Measurements from ENCODE around the gene QRICH2.

The QRICH2 gene

DNA sequence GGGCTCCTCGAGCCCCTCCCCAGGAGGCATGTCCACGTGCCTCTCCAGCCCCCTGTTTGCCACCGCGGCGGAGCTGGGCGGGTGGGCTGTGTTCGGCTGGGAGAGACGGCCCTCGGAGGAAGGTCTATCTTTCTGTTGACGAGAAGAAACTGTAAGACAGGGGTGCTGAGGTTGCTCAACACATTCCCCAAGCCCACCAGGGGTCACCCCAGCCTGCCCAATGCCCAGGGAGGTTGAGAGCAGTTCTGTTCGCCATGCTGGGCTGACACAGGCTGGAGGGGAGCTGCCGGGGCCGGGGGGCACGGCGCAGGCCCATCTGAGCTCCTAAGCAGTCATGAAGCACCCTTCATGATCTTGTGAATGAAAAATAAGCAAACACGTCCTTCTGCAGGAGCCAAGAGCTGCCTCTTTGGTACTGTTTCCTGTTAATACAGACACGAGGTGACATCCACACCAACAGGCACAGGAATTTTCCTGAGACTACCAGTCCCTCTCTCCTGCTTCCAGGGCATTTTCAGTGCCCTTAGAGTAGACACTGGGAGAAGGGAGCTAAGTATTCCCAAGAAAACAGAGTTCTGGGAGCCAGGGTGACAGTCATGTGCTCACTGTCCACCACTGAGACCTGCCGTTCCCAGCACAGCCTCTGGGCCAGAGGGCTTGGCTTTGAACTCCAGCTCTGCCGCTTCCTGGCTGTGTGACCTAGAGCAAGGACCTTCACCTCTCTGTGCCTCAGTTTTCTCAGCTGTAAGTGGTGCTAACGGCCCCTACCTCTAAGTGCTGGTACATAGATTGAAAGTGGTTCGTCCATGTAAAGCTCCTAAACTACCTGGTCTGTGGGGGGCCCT is 33.7 kb downstream of the QRICH2 start:
- Histone ChIP-seq H3K9me3 (ENCODE audit: low read length) (no peaks in the 10 kb centered on the region), H3K4me3 (ENCODE audit: low read depth, low read length, poor library complexity, severe bottlenecking) (no peak overlapping the region), H3K27ac (ENCODE audit: low read depth, low read length, poor library complexity, severe bottlenecking) (no peak overlapping the region), H3K27me3 (ENCODE audit: insufficient read depth, low read length) (no peaks in the 10 kb centered on the region; the same call in 1 of the 2 replicates), H3K9me2 (ENCODE audit: low read depth, low read length) (no peaks in the 10 kb centered on the region), H3K9ac (ENCODE audit: low read length) (no peak overlapping the region), H3K4me1 (ENCODE audit: insufficient read depth, low read length, severe bottlenecking) (peaks cover 19% of the 10 kb centered on the region), H4K20me1 (ENCODE audit: insufficient read depth, low read length) (no peaks in the 10 kb centered on the region), H3K36me3 (ENCODE audit: insufficient read depth, low read length) (peaks cover under 1% of the 10 kb centered on the region; the same call in 1 of the 2 replicates), H3K79me2 (ENCODE audit: insufficient read depth, low read length) (no peaks in the 10 kb centered on the region), H2AFZ (ENCODE audit: low read length) (no peak overlapping the region), H3F3A (ENCODE audit: insufficient read depth, low read length) (no peaks in the 10 kb centered on the region), H3K4me2 (ENCODE audit: low read length) (no peak overlapping the region)
- no peak for TF ChIP-seq EZH2 (IDR thresholded peaks at IDR 0.05; ENCODE audit: borderline replicate concordance, low read length)
- TF ChIP-seq, protein P1, sequence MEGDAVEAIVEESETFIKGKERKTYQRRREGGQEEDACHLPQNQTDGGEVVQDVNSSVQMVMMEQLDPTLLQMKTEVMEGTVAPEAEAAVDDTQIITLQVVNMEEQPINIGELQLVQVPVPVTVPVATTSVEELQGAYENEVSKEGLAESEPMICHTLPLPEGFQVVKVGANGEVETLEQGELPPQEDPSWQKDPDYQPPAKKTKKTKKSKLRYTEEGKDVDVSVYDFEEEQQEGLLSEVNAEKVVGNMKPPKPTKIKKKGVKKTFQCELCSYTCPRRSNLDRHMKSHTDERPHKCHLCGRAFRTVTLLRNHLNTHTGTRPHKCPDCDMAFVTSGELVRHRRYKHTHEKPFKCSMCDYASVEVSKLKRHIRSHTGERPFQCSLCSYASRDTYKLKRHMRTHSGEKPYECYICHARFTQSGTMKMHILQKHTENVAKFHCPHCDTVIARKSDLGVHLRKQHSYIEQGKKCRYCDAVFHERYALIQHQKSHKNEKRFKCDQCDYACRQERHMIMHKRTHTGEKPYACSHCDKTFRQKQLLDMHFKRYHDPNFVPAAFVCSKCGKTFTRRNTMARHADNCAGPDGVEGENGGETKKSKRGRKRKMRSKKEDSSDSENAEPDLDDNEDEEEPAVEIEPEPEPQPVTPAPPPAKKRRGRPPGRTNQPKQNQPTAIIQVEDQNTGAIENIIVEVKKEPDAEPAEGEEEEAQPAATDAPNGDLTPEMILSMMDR (IDR thresholded peaks at IDR 0.05; ENCODE audit: low read length), result no peak

DNA sequence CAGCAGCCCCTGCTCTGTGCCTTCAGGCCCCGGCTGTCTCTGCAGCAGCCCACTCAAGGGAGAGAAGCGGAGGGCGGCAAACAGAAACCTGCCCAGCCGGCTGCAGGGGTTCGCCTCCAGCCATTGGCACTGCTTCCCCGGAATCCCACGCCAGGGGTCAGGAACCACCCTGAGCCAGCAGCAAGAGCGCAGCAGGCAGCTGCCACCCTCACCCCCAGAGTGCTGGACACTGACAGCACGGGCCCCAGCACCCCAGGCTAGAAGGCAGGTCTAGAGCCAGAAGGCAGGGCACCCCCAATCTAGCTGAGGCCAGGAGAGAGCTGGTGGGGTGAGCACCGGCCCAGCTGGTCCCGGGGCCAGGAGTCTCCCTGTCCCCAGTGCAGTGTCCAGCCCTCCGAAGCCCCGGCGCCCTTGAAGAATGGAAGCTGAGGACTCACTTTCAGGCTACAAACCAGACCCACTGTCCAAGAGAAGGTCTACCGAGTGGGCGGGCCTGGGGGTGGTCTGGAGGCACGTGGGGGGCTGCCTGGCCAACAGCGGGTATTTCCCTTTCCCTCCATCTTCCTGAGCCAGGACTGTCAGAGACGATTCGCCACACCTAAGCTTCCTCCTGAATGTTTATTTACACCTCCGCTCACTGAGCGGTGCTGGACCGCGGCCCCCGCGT is 34.5 kb downstream of the QRICH2 start:
- peaks cover 19% of the 10 kb centered on the region for H3K4me1 ChIP-seq (ENCODE audit: insufficient read depth, low read length, severe bottlenecking)
- no peak overlapping the region for H2AFZ ChIP-seq (ENCODE audit: low read length)
- H3K27ac ChIP-seq (ENCODE audit: low read depth, low read length, poor library complexity, severe bottlenecking), result no peak overlapping the region
- TF ChIP-seq, protein P1 (IDR thresholded peaks at IDR 0.05; ENCODE audit: low read length), result no peak
- TF ChIP-seq EZH2 (IDR thresholded peaks at IDR 0.05; ENCODE audit: borderline replicate concordance, low read length), result no peak
- H3K79me2 ChIP-seq (ENCODE audit: insufficient read depth, low read length), result no peaks in the 10 kb centered on the region
- H3K9me2 ChIP-seq (ENCODE audit: low read depth, low read length), result no peaks in the 10 kb centered on the region
- H3K9ac ChIP-seq (ENCODE audit: low read length), result no peak overlapping the region
- no peaks in the 10 kb centered on the region for H3F3A ChIP-seq (ENCODE audit: insufficient read depth, low read length)
- H3K9me3 ChIP-seq (ENCODE audit: low read length), result no peaks in the 10 kb centered on the region
- no peak overlapping the region for H3K4me3 ChIP-seq (ENCODE audit: low read depth, low read length, poor library complexity, severe bottlenecking)
- no peaks in the 10 kb centered on the region; the same call in 1 of the 2 replicates for H3K27me3 ChIP-seq (ENCODE audit: insufficient read depth, low read length)
- H3K36me3 ChIP-seq (ENCODE audit: insufficient read depth, low read length), result peaks cover 6% of the 10 kb centered on the region; the same call in 1 of the 2 replicates
- no peaks in the 10 kb centered on the region for H4K20me1 ChIP-seq (ENCODE audit: insufficient read depth, low read length)
- no peak overlapping the region for H3K4me2 ChIP-seq (ENCODE audit: low read length)

DNA sequence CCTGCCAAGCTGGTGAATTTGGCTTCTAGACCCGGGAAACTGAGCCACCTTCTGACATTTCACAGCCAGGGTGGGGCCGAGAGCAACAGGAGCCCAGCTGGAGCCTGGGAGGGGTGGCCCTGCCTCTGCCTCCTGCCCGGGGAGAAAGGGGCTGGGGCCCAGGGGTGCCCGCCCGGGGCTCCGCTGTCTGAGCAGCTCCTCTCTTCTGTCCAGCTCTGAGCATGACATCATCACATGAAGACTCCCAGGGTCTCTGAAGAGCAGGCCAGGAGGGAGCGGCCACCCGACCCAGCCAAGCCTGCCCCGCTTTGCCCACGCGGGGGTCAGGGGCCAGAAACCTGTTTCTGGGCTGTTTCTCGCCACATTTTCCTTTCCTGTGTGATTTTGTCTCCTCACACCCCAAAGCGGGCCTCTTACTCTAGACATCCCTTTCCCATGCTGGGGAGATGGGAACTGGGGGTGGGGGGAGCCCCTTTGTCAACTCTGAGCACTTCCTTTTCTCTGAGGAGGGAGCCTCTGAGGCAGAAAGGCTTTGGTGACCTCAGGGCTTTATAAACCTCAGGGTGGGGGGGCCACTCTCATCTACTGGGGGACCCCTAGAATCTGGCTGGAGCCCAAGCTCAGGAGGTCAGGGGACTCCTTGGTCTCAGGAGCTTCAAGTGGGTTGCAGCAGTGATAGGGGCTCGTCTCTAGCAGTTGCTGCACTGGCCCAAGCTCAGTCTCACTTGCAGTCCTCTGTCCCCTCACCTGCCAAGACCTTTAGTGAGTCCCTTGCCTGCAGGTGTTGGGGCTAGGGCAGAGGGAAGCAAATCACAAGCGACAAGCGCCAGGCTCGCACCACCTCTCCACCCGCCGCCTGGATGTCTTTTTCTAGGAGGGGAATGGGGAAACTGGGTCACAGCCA is 35.3 kb downstream of the QRICH2 start:
- Histone ChIP-seq H3K4me3 (ENCODE audit: low read depth, low read length, poor library complexity, severe bottlenecking) (peak overlapping the region; percentile 41), H4K20me1 (ENCODE audit: insufficient read depth, low read length) (no peaks in the 10 kb centered on the region), H2AFZ (ENCODE audit: low read length) (no peak overlapping the region), H3K4me1 (ENCODE audit: insufficient read depth, low read length, severe bottlenecking) (peaks cover 23% of the 10 kb centered on the region), H3K4me2 (ENCODE audit: low read length) (peak overlapping the region; percentile 62), H3F3A (ENCODE audit: insufficient read depth, low read length) (no peaks in the 10 kb centered on the region), H3K9me3 (ENCODE audit: low read length) (no peaks in the 10 kb centered on the region), H3K9me2 (ENCODE audit: low read depth, low read length) (no peaks in the 10 kb centered on the region), H3K27me3 (ENCODE audit: insufficient read depth, low read length) (no peaks in the 10 kb centered on the region; the same call in 1 of the 2 replicates), H3K27ac (ENCODE audit: low read depth, low read length, poor library complexity, severe bottlenecking) (no peak overlapping the region), H3K79me2 (ENCODE audit: insufficient read depth, low read length) (no peaks in the 10 kb centered on the region), H3K9ac (ENCODE audit: low read length) (no peak overlapping the region), H3K36me3 (ENCODE audit: insufficient read depth, low read length) (peaks cover 10% of the 10 kb centered on the region)
- TF ChIP-seq, protein P1 (IDR thresholded peaks at IDR 0.05; ENCODE audit: low read length), result no peak
- no peak for TF ChIP-seq EZH2 (IDR thresholded peaks at IDR 0.05; ENCODE audit: borderline replicate concordance, low read length)

Measured in OCI-LY1 (cell line).